BE2C (cell line): ENCODE measurements around the gene CDYL2.

Experiments
- DNase-seq: peaks from one replicate; pipeline ENCODE4 v3.0.0-alpha.2; 2020
- H3K27me3 ChIP-seq: fragments of 250-450 bp; sonication (Bioruptor Pico); 2 replicates; pipeline ENCODE4 v1.5.1; 2020; ENCODE audit warnings: mild to moderate bottlenecking
- H3K36me3 ChIP-seq: fragments of 250-450 bp; sonication (Bioruptor Pico); 2 replicates; pipeline ENCODE4 v1.5.1; 2020; ENCODE audit warnings: mild to moderate bottlenecking
- H3K4me1 ChIP-seq: fragments of 250-450 bp; sonication (Bioruptor Pico); 2 replicates; pipeline ENCODE4 v1.5.1; 2020
- H3K4me3 ChIP-seq: 2 replicates; pipeline ENCODE4 v1.5.1; 2011; ENCODE audit warnings: low read depth, low read length
- H3K9me3 ChIP-seq: fragments of 250-450 bp; sonication (Bioruptor Pico); 2 replicates; pipeline ENCODE4 v1.5.1; 2020
- TF ChIP-seq, protein P1 (sequence below): IDR thresholded peaks from 2 replicates; pipeline ENCODE4 v1.5.1; 2012; ENCODE audit warnings: mild to moderate bottlenecking, low read depth, low read length

CDYL2 gene

DNA sequence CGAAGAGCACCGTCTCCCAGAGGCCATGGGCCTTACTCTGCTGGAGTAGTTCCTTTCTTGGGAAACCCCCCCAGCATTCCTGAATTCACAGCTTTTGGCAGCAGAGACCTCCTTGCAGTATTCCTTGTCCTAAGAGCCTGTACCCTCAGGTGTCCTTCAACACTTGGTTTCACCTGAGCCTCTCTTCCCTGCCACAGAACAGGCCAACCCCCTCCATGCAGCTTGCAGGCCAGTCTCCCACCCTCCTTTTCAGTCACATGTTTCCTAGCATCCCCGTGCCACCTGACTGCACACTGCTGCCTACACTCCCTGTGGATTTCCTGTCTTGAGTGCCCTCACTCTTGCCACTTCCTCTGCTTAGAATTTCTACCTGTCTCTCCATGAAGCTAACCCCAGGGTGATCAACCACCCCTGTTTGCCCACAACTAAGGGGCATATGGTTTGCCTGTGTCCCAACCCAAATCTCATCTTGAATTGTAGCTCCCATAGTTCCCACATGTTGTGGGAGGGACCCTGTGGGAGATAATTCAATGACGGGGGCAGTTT is 198.1 kb downstream of the CDYL2 start:
- no peak for DNase-seq
- no peaks in the 10 kb centered on the region for H3K36me3 ChIP-seq
- TF ChIP-seq, protein P1, sequence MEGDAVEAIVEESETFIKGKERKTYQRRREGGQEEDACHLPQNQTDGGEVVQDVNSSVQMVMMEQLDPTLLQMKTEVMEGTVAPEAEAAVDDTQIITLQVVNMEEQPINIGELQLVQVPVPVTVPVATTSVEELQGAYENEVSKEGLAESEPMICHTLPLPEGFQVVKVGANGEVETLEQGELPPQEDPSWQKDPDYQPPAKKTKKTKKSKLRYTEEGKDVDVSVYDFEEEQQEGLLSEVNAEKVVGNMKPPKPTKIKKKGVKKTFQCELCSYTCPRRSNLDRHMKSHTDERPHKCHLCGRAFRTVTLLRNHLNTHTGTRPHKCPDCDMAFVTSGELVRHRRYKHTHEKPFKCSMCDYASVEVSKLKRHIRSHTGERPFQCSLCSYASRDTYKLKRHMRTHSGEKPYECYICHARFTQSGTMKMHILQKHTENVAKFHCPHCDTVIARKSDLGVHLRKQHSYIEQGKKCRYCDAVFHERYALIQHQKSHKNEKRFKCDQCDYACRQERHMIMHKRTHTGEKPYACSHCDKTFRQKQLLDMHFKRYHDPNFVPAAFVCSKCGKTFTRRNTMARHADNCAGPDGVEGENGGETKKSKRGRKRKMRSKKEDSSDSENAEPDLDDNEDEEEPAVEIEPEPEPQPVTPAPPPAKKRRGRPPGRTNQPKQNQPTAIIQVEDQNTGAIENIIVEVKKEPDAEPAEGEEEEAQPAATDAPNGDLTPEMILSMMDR: no peak

DNA sequence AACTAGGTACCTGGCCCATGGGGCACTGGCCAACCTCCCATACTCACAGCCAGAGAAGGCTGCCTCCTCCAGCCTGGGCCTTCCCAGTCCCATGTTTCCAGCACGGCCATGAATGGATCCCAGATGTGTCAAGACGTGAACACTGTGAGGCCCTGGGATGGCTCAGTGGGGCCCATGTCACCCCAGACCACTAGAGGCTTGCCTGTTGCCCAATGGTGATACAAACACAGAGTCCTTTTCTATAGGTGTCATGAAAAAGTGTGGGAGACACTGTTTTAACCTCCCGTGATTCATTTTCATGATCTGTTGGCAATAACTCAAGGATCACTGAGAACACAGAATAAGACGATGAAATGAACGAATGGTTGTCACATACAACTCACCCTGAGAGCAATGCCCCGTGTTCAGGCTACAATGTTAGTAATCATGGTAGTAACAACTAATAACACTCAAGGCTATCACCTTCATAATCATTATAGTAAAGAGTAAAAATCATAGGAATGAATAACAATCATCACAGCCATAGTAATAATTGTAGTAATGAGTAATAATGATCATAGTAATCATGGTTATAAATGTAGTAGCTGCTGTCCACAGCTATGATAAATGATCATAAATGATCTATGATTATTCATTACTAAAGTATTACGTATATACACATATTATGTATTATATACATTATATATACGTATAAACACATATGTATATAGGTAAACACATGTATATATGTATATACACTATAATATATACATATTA is 199.6 kb downstream of the CDYL2 start:
- no peak for DNase-seq
- TF ChIP-seq, protein P1: no peak
- no peaks in the 10 kb centered on the region; the same call in none of the 2 replicates for H3K9me3 ChIP-seq
- H3K4me1 ChIP-seq: no peaks in the 10 kb centered on the region
- no peaks in the 10 kb centered on the region for H3K36me3 ChIP-seq
- no peaks in the 10 kb centered on the region for H3K27me3 ChIP-seq
- H3K4me3 ChIP-seq: no peak overlapping the region

More for the DNA sequence above, 198.1 kb downstream of the CDYL2 start:
- no peak overlapping the region for H3K4me3 ChIP-seq
- no peaks in the 10 kb centered on the region for H3K4me1 ChIP-seq
- no peaks in the 10 kb centered on the region; the same call in none of the 2 replicates for H3K9me3 ChIP-seq
- no peaks in the 10 kb centered on the region for H3K27me3 ChIP-seq

DNA sequence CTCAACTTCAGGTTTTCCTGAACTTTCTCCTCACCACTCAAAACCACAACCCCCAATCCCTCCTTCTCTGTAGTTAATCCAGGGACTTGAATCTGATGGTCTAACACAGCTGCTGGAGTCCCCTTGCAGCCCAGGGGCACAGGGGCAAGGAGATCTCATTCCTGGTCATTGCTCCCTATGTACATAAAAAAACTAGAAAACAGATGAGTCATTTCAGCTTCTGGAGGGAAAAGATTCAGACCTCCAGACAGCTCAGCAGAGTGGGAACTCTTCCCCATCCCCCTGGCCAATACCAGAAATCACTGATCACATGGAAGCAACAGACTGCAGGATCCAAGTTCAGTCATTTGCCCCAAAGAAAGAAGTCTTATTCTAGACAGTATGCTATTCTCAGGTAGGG is 201.5 kb downstream of the CDYL2 start:
- DNase-seq: no peak
- H3K36me3 ChIP-seq: no peaks in the 10 kb centered on the region
- no peak overlapping the region for H3K4me3 ChIP-seq
- TF ChIP-seq, protein P1: no peak
- no peaks in the 10 kb centered on the region for H3K27me3 ChIP-seq
- H3K9me3 ChIP-seq: no peaks in the 10 kb centered on the region; the same call in none of the 2 replicates
- no peaks in the 10 kb centered on the region for H3K4me1 ChIP-seq

DNA sequence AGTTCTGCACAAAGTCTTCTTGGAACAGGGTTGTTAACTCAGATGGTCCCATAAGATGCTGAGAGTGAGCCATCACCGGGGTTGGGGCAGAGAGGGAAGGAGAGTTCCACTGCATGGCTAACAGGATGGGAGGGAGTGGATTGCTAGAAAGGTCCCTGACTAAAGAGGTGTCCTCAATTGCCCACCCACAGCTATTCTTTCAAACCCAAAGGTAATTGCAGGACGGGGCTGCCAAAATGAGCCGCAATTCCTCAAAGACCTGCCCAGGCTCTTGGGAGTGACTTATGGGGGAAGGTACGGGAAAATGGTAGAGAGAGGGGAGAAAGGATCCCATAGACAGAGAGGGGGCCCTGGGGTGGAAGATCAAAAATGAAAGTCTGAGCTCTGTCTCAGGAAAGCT is 203.2 kb downstream of the CDYL2 start:
- TF ChIP-seq, protein P1: no peak
- Histone ChIP-seq H3K4me3 (no peak overlapping the region), H3K36me3 (no peaks in the 10 kb centered on the region), H3K4me1 (no peaks in the 10 kb centered on the region), H3K9me3 (no peaks in the 10 kb centered on the region; the same call in none of the 2 replicates), H3K27me3 (no peaks in the 10 kb centered on the region)
- no peak for DNase-seq

DNA sequence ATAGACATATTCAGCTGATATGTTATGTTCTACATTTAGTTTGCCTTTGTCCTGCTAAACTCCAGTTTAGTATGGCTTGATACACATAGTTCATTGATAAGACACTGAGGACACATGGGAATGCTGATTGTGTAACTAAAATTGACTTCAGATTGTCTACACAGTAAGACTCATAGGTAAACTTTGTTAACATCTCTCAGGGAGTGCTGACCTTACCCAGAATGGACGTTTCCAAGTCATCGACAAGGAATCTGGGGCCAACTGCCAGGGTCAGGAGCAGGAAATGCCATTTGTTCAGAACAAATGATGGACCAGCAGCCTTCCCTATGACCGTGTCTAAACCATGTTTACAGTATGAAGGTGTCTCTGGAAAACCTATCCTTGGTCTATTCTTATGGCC is 204.9 kb downstream of the CDYL2 start:
- no peaks in the 10 kb centered on the region; the same call in 1 of the 2 replicates for H3K9me3 ChIP-seq

More for the DNA sequence above, 204.9 kb downstream of the CDYL2 start:
- no peak for DNase-seq
- Histone ChIP-seq H3K36me3 (no peaks in the 10 kb centered on the region), H3K4me3 (no peak overlapping the region), H3K27me3 (no peaks in the 10 kb centered on the region), H3K4me1 (no peaks in the 10 kb centered on the region)
- TF ChIP-seq, protein P1: no peak
